T-helper 1 cell treated with Interleukin-12 subunit alpha and Interleukin-12 subunit beta and Interleukin-4 antibody, amounts not matched to agents 30 μg/mL and 1 μg/mL, for 36 hours (primary cell): ENCODE measurements around the gene NRARP.
A peak's percentile ranks its signal among the peaks of the same experiment; 100 is the strongest.

Source experiments
- H3K27ac Mint-ChIP-seq: one replicate; pipeline ENCODE4 v1.8.0; 2021; ENCODE audit warnings: mild to moderate bottlenecking, mixed read lengths
- H3K27me3 Mint-ChIP-seq: one replicate; pipeline ENCODE4 v1.8.0; 2021; ENCODE audit warnings: low read depth, mixed read lengths
- H3K36me3 Mint-ChIP-seq: one replicate; pipeline ENCODE4 v1.8.0; 2021; ENCODE audit warnings: low read depth, mixed read lengths
- H3K4me1 Mint-ChIP-seq: one replicate; pipeline ENCODE4 v1.8.0; 2021; ENCODE audit warnings: low read depth, mixed read lengths
- H3K4me3 Mint-ChIP-seq: one replicate; pipeline ENCODE4 v1.8.0; 2021; ENCODE audit warnings: mild to moderate bottlenecking, moderate library complexity, mixed read lengths
- H3K9me3 Mint-ChIP-seq: one replicate; pipeline ENCODE4 v1.8.0; 2021; ENCODE audit warnings: mixed read lengths

Gene NRARP

DNA sequence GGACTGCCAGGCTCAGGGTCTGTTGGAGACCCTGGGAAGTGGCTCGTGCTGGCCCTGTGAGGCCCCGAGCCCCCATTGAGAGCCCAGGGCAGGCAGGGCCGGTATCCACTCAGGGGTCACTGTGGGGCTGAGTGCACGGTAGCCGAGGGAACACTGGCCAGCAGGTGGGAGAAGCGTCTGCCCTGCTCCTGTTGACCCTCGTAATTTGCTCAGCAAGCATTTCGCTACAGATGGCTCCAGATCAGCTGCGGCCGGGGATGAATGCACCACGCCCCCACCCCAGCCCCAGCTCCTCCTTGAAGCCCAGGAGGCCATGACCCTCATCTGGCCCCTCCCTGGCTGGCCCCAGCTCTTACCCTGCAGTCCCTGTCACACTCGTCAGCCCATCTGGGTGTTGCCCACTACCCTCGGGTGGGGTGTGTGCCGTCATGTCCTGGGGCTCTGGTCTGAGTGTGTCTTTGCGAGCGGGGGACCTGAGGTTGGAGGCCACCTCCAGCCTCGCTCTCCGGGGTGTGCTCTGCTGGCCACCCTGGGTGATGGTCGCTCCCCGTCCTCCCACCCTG lies 6.1 kb upstream of the NRARP start:
- no peak overlapping the region for H3K27ac Mint-ChIP-seq
- peaks cover 3% of the 10 kb centered on the region for H3K4me1 Mint-ChIP-seq
- H3K9me3 Mint-ChIP-seq = no peaks in the 10 kb centered on the region
- no peaks in the 10 kb centered on the region for H3K36me3 Mint-ChIP-seq
- no peaks in the 10 kb centered on the region for H3K27me3 Mint-ChIP-seq
- H3K4me3 Mint-ChIP-seq = no peak overlapping the region

DNA sequence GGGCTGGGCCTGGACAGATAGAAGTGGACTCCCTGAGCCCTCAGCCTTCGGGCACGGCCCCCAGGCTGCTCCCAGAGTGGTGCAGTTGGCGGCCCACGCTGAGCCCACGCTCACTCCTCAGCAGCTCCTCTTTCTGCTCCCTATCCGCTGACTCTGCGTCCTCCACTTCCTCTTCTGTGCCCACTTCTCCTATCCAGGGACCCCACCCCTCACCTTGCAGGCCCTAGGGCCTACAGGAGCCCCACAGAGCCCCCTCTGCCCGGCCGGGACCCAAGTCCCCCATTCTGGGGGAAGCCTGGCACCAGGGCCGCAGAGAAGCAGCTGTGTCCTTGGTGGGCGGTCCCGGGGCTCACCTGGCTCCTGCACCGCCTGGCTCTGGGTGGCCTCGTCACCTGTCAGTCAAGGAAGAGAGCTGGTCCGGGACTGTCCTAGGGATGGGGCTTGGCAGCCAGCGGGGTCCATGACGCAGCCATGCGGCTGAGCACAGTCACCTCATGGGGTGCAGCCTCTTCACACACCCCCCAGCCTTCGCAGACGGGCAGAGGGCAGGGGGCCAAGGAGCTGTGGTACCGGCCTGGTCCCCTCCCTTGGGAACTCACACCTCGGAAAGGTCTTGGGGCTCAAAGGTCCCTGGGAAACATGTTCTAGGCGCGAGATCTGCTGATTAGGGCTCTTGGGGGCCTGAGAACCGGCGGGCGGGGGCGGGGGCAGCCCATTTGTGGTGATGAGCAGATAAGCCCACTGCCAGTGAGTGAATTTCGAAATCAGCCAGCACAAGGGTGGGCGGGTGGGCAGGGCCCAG lies 5.4 kb upstream of the NRARP start:
- H3K36me3 Mint-ChIP-seq = no peaks in the 10 kb centered on the region
- H3K4me1 Mint-ChIP-seq = peaks cover 3% of the 10 kb centered on the region
- H3K27ac Mint-ChIP-seq = no peak overlapping the region
- H3K4me3 Mint-ChIP-seq = no peak overlapping the region
- no peaks in the 10 kb centered on the region for H3K9me3 Mint-ChIP-seq
- no peaks in the 10 kb centered on the region for H3K27me3 Mint-ChIP-seq

DNA sequence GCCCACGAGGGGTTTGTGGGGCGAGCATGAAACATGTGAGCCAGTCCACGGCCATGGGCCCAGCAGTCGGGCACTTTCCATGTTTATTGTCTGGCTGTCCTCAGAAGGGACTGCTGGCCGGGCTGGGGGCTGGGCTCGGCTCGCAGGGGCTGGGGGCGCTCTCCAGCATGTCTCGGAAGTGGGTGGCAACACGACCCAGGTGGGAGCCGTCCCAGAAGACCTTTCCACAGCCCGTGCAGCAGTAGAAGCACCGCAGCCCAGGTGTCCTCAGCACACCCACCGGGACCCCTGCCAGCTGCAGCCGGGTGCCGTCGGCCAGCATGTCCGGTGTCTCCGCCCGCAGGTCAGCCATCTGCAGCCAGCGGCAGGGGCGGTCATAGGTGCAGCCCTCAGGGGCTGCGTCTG lies 4.8 kb upstream of the NRARP start:
- Mint-ChIP-seq H3K36me3 (no peaks in the 10 kb centered on the region), H3K27me3 (no peaks in the 10 kb centered on the region), H3K4me1 (peaks cover 3% of the 10 kb centered on the region), H3K27ac (no peak overlapping the region), H3K4me3 (no peak overlapping the region), H3K9me3 (no peaks in the 10 kb centered on the region)

DNA sequence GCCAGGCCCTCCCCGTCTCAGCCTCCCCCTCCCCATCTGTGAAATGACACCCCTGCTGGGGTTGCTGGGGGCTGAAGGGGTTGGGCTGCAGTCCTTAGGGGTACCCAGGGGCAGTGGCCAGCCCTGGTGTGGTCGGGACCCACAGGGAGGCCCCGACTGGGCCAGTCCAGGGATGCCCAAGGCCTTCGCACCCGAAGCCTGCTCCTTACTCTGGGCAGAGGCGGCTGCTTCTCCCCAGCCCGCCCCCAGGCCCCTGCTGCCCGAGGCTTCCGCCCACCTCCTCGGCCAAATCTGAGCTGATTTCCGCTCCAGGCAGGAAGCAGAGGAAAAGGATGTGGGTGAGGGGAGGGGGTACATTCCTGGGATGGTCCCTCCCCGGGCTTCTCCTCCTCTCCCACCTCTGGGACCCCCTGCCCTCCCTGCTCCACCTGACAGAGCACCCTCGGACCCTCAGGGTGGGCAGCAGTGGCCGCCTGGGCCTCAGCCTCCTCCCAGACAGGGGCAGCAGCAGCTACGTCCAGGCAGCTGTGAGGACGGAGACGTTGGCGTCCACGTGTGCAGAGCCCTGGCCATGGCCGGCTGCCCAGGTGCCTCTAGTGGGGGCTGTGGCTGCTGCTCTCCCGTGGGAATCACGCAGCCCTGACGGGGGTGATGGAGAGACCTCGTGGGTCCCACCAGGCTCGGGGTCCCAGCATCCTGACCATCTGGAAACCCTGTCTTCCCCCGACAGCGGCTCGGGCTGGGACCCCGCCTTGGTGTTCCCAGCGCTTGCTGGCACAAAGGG lies 4.2 kb upstream of the NRARP start:
- Mint-ChIP-seq H3K27me3 (no peaks in the 10 kb centered on the region), H3K9me3 (no peaks in the 10 kb centered on the region), H3K27ac (no peak overlapping the region), H3K4me3 (no peak overlapping the region), H3K4me1 (peaks cover 3% of the 10 kb centered on the region), H3K36me3 (no peaks in the 10 kb centered on the region)

DNA sequence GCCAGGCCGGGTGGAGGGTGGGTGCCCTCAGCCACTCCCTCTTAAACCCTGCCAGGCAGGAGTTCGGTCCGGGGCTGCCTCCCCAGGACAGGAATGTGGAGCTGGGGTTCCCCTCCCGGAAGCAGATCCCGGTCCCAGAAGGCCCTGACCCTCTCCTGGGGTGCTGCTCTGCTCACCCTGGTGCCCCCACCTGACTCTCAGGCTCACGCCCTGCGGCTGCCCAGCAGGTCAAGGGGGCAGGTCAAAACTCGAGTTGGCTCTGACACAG lies 3.7 kb upstream of the NRARP start:
- no peaks in the 10 kb centered on the region for H3K36me3 Mint-ChIP-seq
- peaks cover 2% of the 10 kb centered on the region for H3K27me3 Mint-ChIP-seq
- peaks cover 4% of the 10 kb centered on the region for H3K4me1 Mint-ChIP-seq
- no peak overlapping the region for H3K27ac Mint-ChIP-seq
- no peak overlapping the region for H3K4me3 Mint-ChIP-seq
- H3K9me3 Mint-ChIP-seq = no peaks in the 10 kb centered on the region

DNA sequence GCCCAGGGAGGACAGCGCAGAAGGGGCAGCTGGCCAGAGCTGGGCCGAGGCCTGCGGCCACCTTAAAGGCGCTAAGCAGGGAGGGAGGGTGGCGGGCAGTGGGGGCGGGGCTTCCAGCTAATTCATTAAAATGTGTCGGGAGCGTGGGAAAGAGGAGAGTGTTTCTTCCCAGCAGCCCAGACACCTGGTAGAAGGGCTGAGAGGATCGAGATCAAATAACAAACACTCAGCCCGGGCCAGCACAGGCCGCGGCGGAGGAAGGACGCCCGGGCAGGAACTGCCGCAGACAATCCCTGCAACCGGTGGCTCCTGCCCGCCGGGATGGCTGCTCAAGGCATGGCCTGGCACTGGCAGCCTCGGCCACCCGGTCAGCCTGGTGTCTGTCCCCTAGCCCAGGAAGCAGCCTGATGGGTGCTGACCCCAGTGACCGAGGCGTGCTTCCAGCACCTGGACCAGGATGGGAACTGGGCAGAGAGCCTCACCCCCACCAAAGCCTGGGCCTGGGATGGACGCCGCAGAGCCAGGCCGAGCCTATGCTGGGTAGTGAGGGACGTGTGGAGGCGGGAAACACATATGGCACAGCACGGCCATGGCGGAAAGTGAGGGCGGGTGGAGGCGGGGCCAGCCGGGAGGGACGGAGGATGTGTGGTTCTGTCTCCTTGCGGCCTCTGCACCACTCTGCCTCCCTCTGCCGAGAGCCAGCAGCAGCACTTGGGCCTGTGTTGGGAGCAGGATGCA lies 3.2 kb upstream of the NRARP start:
- no peak overlapping the region for H3K4me3 Mint-ChIP-seq
- H3K27ac Mint-ChIP-seq = peak overlapping the region; percentile 49

DNA sequence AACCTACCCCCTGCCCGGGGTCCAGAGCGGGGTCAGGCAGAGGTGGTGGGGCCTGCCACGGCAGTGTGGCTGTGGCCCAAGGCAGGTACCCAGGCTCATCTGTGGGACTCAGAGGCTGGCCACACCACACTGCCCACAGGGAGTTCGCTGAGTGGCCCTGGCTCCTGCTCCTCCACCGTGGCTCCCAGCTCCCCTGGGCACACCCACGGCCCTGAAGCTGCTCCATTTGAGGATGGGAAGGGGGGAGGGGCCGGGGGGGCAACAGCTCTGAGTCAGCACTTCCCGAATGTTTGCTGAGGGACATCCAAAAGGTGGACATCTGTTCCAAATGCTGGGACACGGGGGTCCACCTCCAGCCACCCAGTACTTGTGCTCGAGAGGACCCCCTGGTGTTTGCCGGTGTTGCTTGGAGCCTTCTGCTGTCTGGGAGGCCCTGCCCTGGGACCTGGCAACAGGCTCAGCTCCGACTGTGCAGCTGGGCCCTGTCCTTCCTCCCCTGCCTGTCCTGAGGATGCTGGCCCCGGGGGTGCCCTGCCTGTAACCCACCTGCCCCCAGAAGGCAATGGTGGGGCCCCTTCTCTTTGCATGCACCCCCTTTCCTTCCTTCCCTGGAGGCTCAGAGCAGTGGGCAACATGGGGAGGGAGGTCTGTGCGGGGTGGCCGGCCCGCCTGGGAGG lies 2.5 kb upstream of the NRARP start:
- Mint-ChIP-seq H3K4me3 (no peak overlapping the region), H3K27me3 (peaks cover 10% of the 10 kb centered on the region), H3K4me1 (peaks cover 5% of the 10 kb centered on the region), H3K27ac (no peak overlapping the region), H3K9me3 (no peaks in the 10 kb centered on the region), H3K36me3 (no peaks in the 10 kb centered on the region)

More for the DNA sequence above, 3.2 kb upstream of the NRARP start:
- Mint-ChIP-seq H3K27me3 (peaks cover 5% of the 10 kb centered on the region), H3K4me1 (peaks cover 5% of the 10 kb centered on the region), H3K36me3 (no peaks in the 10 kb centered on the region), H3K9me3 (no peaks in the 10 kb centered on the region)

DNA sequence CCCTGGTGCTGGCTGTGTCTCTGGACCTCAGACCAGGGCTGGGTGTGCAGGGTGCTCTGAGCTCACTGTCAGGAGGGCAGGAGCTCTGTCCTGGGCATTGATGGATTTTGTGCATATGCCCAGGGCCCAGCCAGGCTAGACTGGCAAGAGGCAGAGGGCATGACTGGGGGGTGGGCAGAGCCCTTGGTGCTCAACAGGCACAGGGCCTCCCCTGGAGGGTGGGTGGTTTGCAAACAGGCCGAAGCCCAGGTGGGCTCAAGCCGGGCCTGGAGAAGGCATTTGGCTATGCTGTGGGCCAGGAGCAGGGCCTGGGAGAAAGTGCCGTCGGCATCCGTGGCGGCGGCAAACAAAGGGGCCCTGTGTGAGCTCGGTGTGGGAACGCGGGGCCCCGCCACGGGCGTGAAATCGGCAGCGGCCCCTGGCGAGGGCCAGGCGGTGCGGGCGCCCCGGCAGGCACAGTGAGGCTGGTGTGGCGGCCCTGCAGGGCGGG lies 1.9 kb upstream of the NRARP start:
- H3K4me1 Mint-ChIP-seq = peaks cover 5% of the 10 kb centered on the region
- H3K27me3 Mint-ChIP-seq = peaks cover 14% of the 10 kb centered on the region
- no peak overlapping the region for H3K4me3 Mint-ChIP-seq
- H3K9me3 Mint-ChIP-seq = no peaks in the 10 kb centered on the region
- H3K27ac Mint-ChIP-seq = no peak overlapping the region
- H3K36me3 Mint-ChIP-seq = no peaks in the 10 kb centered on the region

DNA sequence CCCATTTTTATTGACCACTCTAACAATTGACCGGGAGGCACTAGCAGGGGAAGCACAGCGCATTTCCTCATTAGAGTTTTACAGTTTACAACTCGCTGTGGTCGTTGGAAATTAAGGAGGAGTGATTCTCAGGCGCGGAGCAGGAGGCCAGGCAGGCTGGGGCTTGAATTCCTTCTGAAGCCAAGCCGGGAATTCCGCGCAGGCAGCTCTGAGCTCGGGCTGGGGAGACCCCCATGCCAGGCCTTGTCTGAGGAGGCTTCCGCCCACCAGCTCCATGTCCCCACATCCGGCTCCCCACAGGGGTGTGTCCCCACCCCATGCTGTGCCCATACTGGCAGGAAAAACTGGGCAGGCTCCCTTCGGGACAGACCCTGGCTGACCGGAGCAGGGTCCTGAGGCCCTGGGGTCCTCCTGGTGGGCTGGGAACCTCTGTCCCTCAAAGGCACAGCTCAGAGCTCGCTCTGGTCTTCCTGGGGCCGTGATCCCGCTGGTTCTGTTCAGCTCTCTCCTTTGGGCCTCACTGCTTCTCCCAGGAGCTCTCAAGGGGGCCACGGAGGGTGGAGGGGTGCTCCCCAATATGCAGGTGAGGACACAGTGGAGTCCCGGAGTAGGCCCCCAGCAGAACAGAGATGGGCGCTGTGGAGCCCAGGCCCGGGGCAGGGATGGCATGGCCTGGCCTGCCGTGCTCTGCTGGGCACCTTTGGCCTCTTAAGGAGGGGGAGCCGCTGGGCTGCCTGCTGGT lies 1.3 kb upstream of the NRARP start:
- peaks cover 5% of the 10 kb centered on the region for H3K4me1 Mint-ChIP-seq
- H3K27ac Mint-ChIP-seq = no peak overlapping the region
- no peaks in the 10 kb centered on the region for H3K9me3 Mint-ChIP-seq
- no peak overlapping the region for H3K4me3 Mint-ChIP-seq
- peaks cover 17% of the 10 kb centered on the region for H3K27me3 Mint-ChIP-seq
- no peaks in the 10 kb centered on the region for H3K36me3 Mint-ChIP-seq

DNA sequence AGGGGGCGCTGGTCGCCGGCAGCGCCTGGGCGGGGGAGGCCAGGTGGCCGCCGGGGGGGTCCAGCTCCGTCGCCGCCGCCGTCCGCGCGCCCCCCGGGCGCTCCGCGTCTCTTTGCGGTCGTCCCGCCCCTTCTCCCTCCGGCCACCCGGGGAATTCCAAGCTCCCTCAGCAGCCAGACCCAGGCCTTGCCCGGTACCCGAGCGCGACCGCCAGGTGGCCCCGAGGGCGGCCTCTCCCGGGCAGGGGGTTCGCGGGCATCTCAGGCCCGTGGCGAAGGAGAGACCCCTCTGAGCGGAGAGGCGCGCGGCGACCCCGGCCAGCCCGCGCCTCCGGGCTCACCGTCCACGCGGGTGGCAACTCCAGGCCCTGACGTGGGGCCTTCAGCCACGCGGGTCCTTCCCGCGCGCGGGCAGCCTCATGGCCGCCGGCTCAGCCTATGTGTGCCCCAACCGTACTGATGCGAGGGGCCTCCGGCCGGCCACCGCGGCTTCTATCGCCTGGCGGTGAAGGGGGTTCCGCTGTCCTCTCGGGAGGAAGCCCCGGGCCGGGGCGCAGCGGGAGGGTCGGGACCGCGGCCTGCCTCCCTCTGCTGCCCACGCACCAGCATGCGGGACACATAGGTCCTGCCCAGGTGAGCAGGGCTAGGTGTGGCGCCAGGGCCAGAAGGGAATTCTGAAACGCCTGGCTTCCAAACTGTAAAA lies 529 bp upstream of the NRARP start:
- Mint-ChIP-seq H3K36me3 (no peaks in the 10 kb centered on the region), H3K27ac (no peak overlapping the region), H3K4me1 (peaks cover 5% of the 10 kb centered on the region), H3K27me3 (peaks cover 21% of the 10 kb centered on the region), H3K9me3 (no peaks in the 10 kb centered on the region), H3K4me3 (no peak overlapping the region)

DNA sequence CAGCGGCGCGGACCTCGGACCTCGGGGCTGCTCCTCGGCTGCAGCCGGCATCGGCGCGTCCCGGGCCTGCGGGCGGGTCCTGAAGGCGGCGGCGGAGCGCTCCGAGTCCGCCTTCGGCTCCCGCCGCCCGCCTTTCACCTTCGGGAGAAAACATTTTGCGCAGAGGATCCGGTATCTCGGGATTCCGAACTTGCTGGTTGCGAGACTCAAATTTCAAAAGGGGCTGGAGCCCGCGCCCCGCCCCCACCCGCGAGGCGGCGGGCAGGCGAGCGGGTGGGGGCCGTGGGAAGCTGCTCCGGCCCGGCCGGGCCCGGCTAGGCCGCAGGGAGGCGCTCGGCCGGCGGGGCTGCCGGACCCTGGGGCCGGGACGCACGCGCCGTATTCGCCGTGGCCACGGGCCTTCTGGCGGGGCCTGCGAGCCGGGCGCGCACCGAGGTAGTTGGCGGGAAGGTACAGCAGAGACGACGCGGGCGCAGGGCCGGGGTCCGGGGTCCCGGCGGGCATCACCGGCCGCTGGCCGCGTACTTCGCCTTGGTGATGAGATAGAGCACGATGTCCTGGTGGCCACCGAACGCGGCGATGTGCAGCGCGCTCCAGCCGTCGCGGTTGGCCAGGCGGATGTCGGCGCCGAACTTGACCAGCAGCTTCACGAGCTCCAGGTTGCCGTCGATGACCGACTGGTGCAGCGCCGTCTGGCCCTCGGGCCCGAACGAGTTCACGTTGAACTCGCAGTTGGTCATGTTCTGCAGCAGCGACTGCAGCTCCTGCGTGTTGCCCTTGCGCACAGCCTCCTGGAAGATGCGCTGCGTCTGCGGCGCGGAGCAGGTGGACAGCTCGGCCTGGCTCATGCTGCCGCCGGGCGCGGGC lies 757 bp downstream of the NRARP start:
- Mint-ChIP-seq H3K9me3 (no peaks in the 10 kb centered on the region), H3K27me3 (peaks cover 34% of the 10 kb centered on the region), H3K4me3 (peak overlapping the region; percentile 81), H3K36me3 (no peaks in the 10 kb centered on the region), H3K4me1 (peaks cover 8% of the 10 kb centered on the region), H3K27ac (no peak overlapping the region)

DNA sequence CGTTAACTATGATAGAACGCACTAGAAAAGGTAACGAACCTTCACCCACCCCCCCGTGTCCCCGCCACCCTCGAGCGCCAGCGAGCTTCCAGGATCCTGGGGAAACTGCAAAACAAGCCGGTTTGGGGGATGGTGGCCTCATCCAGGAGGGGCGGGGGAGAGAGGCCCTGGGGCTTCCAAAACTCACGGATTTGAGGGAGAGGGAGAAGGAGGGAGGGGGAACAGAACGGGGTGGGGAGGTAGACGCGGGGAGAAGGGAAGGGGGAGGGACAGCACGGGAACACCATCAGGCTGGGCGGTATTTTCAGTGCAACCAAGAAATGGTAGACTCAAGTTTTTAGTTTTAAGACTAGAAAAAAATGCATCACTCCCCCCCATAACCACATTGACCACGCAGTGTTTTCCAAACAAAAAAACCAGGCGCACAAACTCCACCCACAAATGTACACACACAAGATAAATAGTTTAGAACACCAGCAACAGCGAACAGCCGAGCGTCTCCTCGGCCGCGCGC lies 1.4 kb downstream of the NRARP start:
- H3K27me3 Mint-ChIP-seq = peaks cover 38% of the 10 kb centered on the region
- no peaks in the 10 kb centered on the region for H3K9me3 Mint-ChIP-seq
- H3K4me3 Mint-ChIP-seq = peak overlapping the region; percentile 81
- no peaks in the 10 kb centered on the region for H3K36me3 Mint-ChIP-seq
- peak overlapping the region; percentile 59 for H3K27ac Mint-ChIP-seq
- peaks cover 8% of the 10 kb centered on the region for H3K4me1 Mint-ChIP-seq
